GM10248 (cell line): ENCODE measurements around the gene EPHA2.

Source experiments
- CTCF ChIA-PET: fragments of 300-600 bp; sonication (Branson Sonifier 250); formaldehyde crosslinking; extraction: SDS; loops from one replicate; lab custom pipeline; 2021; ENCODE audit warnings: antibody characterized with exemption; lab: Yijun Ruan, JAX
- POLR2A ChIA-PET: fragments of 350-650 bp; sonication (Branson Sonifier 250); formaldehyde crosslinking; extraction: SDS; loops from one replicate; lab custom pipeline; 2020; ENCODE audit warnings: antibody characterized with exemption; lab: Yijun Ruan, JAX
- DNase-seq: peaks from one replicate; pipeline ENCODE4 v3.0.0; 2012; ENCODE audit errors: extremely low spot score
- CTCF ChIP-seq: IDR thresholded peaks from 2 replicates; pipeline ENCODE4 v1.5.1; 2012; ENCODE audit warnings: mild to moderate bottlenecking, low read depth; ENCODE audit errors: extremely low read depth, missing control alignments, control extremely low read depth

EPHA2 gene

GRCh38 chr1:16080422-16081150 is 75.3 kb downstream of the EPHA2 start:
- ChIA-PET POLR2A (no interaction called here), CTCF (interaction anchor here (0.7 to 8.6 kb wide), 15 partner anchors 8 to 360 kb away, joined by 3 to 328 read pairs (median 9); partner anchors contain the start of genes CPLANE2 and NECAP2)
- DNase-seq: no peak
- no peak for TF ChIP-seq CTCF

GRCh38 chr1:16078925-16079656 is 76.8 kb downstream of the EPHA2 start:
- TF ChIP-seq CTCF: peak; percentile 89
- DNase-seq: peak; percentile 84
- CTCF ChIA-PET: interaction anchor here (0.6 to 8.6 kb wide), 47 partner anchors 9 to 872 kb away, joined by 3 to 328 read pairs (median 4); partner anchors contain the start of genes ARHGEF19, CPLANE2, EPHA2 and NECAP2
- POLR2A ChIA-PET: no interaction called here

- TF ChIP-seq CTCF: no peak
- ChIA-PET CTCF (interaction anchor here (0.7 to 8.6 kb wide), 22 partner anchors 8 to 363 kb away, joined by 3 to 328 read pairs (median 5); partner anchors contain the start of genes ARHGEF19, CPLANE2 and NECAP2), POLR2A (no interaction called here)
- DNase-seq: no peak
Measured at GRCh38 chr1:16077406-16078245, 78.2 kb downstream of the EPHA2 start.

- POLR2A ChIA-PET: no interaction called here
- no peak for TF ChIP-seq CTCF
- DNase-seq: no peak
- CTCF ChIA-PET: interaction anchor here (2.7 to 8.6 kb wide), 3 partner anchors 7 to 110 kb away, joined by 13 to 328 read pairs (median 30); no protein-coding TSS in a partner anchor
Measured at GRCh38 chr1:16076865-16077238, 79.0 kb downstream of the EPHA2 start.

- ChIA-PET CTCF (interaction anchor here (1.1 to 8.6 kb wide), 3 partner anchors 111 to 117 kb away, joined by 4 to 328 read pairs (median 43); no protein-coding TSS in a partner anchor), POLR2A (no interaction called here)
- no peak for DNase-seq
- no peak for TF ChIP-seq CTCF
Measured at GRCh38 chr1:16076031-16076864, 79.6 kb downstream of the EPHA2 start.
